Neural cell (in vitro differentiated cells): ENCODE results near the gene ZSWIM7. TPM values are rescaled to one million over a fixed set of nuclear protein-coding genes. Genes with fewer than 3 reads are reported as not detected.

Experiments used
- H2AFZ ChIP-seq: fragments of 200-600, 300-800 bp; sonication (generic), shearing (Covaris generic); 2 replicates; pipeline ENCODE4 v1.6.0; 2014; ENCODE audit warnings: low read depth, mild to moderate bottlenecking, antibody characterized with exemption, low read length, moderate library complexity
- H3F3A ChIP-seq: fragments of 200-600 bp; shearing (Covaris generic); 2 replicates; pipeline ENCODE4 v1.6.1; 2016; ENCODE audit warnings: mild to moderate bottlenecking, moderate library complexity, mixed read lengths, antibody characterized with exemption, low read length; ENCODE audit not compliant: insufficient read depth, poor library complexity, severe bottlenecking
- H3K27ac ChIP-seq: fragments of 200-600, 300-800 bp; sonication (generic), shearing (Covaris generic); 2 replicates; pipeline ENCODE4 v1.5.1; 2014; ENCODE audit warnings: mild to moderate bottlenecking, low read length, moderate library complexity
- H3K27me3 ChIP-seq: fragments of 300-800, 200-600 bp; sonication (generic), shearing (Covaris generic); 2 replicates; pipeline ENCODE4 v1.6.0; 2014; ENCODE audit warnings: mild to moderate bottlenecking, low read depth, low read length, moderate library complexity; ENCODE audit not compliant: insufficient read depth
- H3K36me3 ChIP-seq: fragments of 300-800, 200-600 bp; sonication (generic), shearing (Covaris generic); 2 replicates; pipeline ENCODE4 v1.5.1; 2014; ENCODE audit warnings: mild to moderate bottlenecking, antibody characterized with exemption, low read length, moderate library complexity; ENCODE audit not compliant: insufficient read depth
- H3K4me2 ChIP-seq: fragments of 300-800, 200-600 bp; sonication (generic), shearing (Covaris generic); 2 replicates; pipeline ENCODE4 v1.6.0; 2014; ENCODE audit warnings: mild to moderate bottlenecking, low read length
- H3K4me3 ChIP-seq: fragments of 300-800, 200-600 bp; sonication (generic), shearing (Covaris generic); 2 replicates; pipeline ENCODE4 v1.5.1; 2014; ENCODE audit warnings: mild to moderate bottlenecking, low read length, moderate library complexity
- H3K79me2 ChIP-seq: fragments of 200-600 bp; shearing (Covaris generic); replicated peaks from 2 replicates; pipeline ENCODE4 v1.6.0; 2014; ENCODE audit warnings: mild to moderate bottlenecking, low read length, moderate library complexity; ENCODE audit not compliant: insufficient read depth
- H3K9ac ChIP-seq: fragments of 300-800, 200-600 bp; sonication (generic), shearing (Covaris generic); 2 replicates; pipeline ENCODE4 v1.6.1; 2016; ENCODE audit warnings: mild to moderate bottlenecking, low read length, mixed read lengths
- H3K9me2 ChIP-seq: fragments of 200-600 bp; shearing (Covaris generic); 2 replicates; pipeline ENCODE4 v1.6.1; 2016; ENCODE audit warnings: mild to moderate bottlenecking, low read length, mixed read lengths; ENCODE audit not compliant: insufficient read depth
- H3K9me3 ChIP-seq: fragments of 200-600, 300-800 bp; sonication (generic), shearing (Covaris generic); 2 replicates; pipeline ENCODE4 v1.6.1; 2016; ENCODE audit warnings: mild to moderate bottlenecking, mixed run types, low read length, moderate library complexity, mixed read lengths
- H4K20me1 ChIP-seq: fragments of 200-600 bp; shearing (Covaris generic); 2 replicates; pipeline ENCODE4 v1.6.1; 2016; ENCODE audit warnings: mild to moderate bottlenecking, mixed run types; ENCODE audit not compliant: insufficient read depth
- CTCF ChIP-seq: fragments of 450-650 bp; IDR thresholded peaks from 2 replicates; pipeline ENCODE4 v1.5.1; 2014; ENCODE audit warnings: antibody characterized with exemption, mild to moderate bottlenecking, moderate library complexity; ENCODE audit not compliant: poor library complexity, severe bottlenecking
- EP300 ChIP-seq: fragments of 450-650 bp; conservative IDR thresholded peaks from 2 replicates; pipeline ENCODE4 v1.6.1; 2014; ENCODE audit warnings: antibody characterized with exemption, mild to moderate bottlenecking, moderate library complexity; ENCODE audit not compliant: poor library complexity, severe bottlenecking
- EZH2 ChIP-seq: fragments of 200-600, 300-800 bp; shearing (Covaris generic), sonication (generic); IDR thresholded peaks from 2 replicates; pipeline ENCODE4 v1.6.1; 2014; ENCODE audit warnings: antibody characterized with exemption, low read length, borderline replicate concordance, mild to moderate bottlenecking; ENCODE audit not compliant: insufficient read depth, poor library complexity, severe bottlenecking
- MXI1 ChIP-seq: fragments of 450-650 bp; conservative IDR thresholded peaks from 2 replicates; pipeline ENCODE4 v1.6.1; 2014; ENCODE audit warnings: antibody characterized with exemption, mild to moderate bottlenecking; ENCODE audit not compliant: poor library complexity, severe bottlenecking
- POLR2AphosphoS5 ChIP-seq: IDR thresholded peaks from 2 replicates; pipeline ENCODE4 v1.6.1; 2012
- RAD21 ChIP-seq: fragments of 450-650 bp; conservative IDR thresholded peaks from 2 replicates; pipeline ENCODE4 v1.6.1; 2014; ENCODE audit warnings: antibody characterized with exemption, mild to moderate bottlenecking, moderate library complexity
- REST ChIP-seq: IDR thresholded peaks from 2 replicates; pipeline ENCODE4 v1.6.1; 2012; ENCODE audit warnings: borderline replicate concordance
- TAF1 ChIP-seq: IDR thresholded peaks from 2 replicates; pipeline ENCODE4 v1.6.1; 2012; ENCODE audit warnings: low read depth
- polyA plus RNA-seq: library from polyadenylated mRNA; depleted of rRNA; stranded (reverse); fragments of >200 nt; gene quantifications from 2 replicates; pipeline ENCODE4 v1.2.3, GENCODE V29; 2014

Gene ZSWIM7
- polyA plus RNA-seq, 1 donor from 2014 or later: 34.0 TPM

- Histone ChIP-seq H3K4me2 (no peak overlapping the region), H3K4me3 (no peak overlapping the region), H3K79me2 (no peaks in the 10 kb centered on the region), H2AFZ (no peak overlapping the region), H3K36me3 (no peaks in the 10 kb centered on the region), H3K9ac (no peak overlapping the region), H3F3A (no peaks in the 10 kb centered on the region), H4K20me1 (no peaks in the 10 kb centered on the region), H3K27ac (no peak overlapping the region), H3K9me2 (no peaks in the 10 kb centered on the region), H3K9me3 (no peaks in the 10 kb centered on the region), H3K27me3 (peaks cover 48% of the 10 kb centered on the region)
- TF ChIP-seq REST (no peak), EZH2 (no peak), TAF1 (no peak), CTCF (no peak)
Observed at GRCh38 chr17:15946611-15947120, 52.8 kb downstream of the ZSWIM7 start.

- no peaks in the 10 kb centered on the region for H3K9me2 ChIP-seq
- H3K79me2 ChIP-seq: no peaks in the 10 kb centered on the region
- no peaks in the 10 kb centered on the region for H3K9me3 ChIP-seq
- no peaks in the 10 kb centered on the region for H4K20me1 ChIP-seq
- H2AFZ ChIP-seq: no peak overlapping the region
- peak overlapping the region; percentile 76 for H3K4me3 ChIP-seq
- no peaks in the 10 kb centered on the region for H3K36me3 ChIP-seq
- H3K27ac ChIP-seq: no peak overlapping the region
- no peak overlapping the region for H3K4me2 ChIP-seq
- TF ChIP-seq REST (no peak), MXI1 (no peak), POLR2AphosphoS5 (no peak), EP300 (no peak), TAF1 (no peak), CTCF (no peak), RAD21 (no peak)
- peak overlapping the region; percentile 31 for H3K9ac ChIP-seq
- peaks cover 48% of the 10 kb centered on the region for H3K27me3 ChIP-seq
- no peaks in the 10 kb centered on the region for H3F3A ChIP-seq
Observed at GRCh38 chr17:15945527-15946191, 53.8 kb downstream of the ZSWIM7 start.
